Cardiac fibroblast (primary cell): ENCODE data around the gene TRIM23.
A peak's percentile ranks its signal among the peaks of the same experiment; 100 is the strongest.

ENCODE experiments used
- DNase-seq, 2 donors: peaks; one replicate each; pipeline versions ENCODE4 v3.0.0 to v3.0.0-alpha.2; 2010; ENCODE audit warnings: low read depth in 2 of 2
- H3K4me3 ChIP-seq, 2 donors: replicated peaks in 1 of 2; 1 replicate in 1 of 2; 2 replicates in 1 of 2; pipeline ENCODE4 v1.5.1; 2011; ENCODE audit warnings: low read depth in 2 of 2, low read length in 2 of 2, mild to moderate bottlenecking in 2 of 2, moderate library complexity in 1 of 2
- CTCF ChIP-seq: IDR thresholded peaks from one replicate; pipeline ENCODE4 v1.5.1; 2011; ENCODE audit warnings: low read depth, mild to moderate bottlenecking, low read length, inconsistent platforms

The TRIM23 gene

GRCh38 chr5:65647941-65648340 lies 23.8 kb upstream of the TRIM23 start:
- H3K4me3 ChIP-seq, result no peak overlapping the region
- DNase-seq, result no peak

GRCh38 chr5:65646938-65647337 lies 22.8 kb upstream of the TRIM23 start:
- H3K4me3 ChIP-seq, result no peak overlapping the region
- TF ChIP-seq CTCF, result no peak
- no peak for DNase-seq

More at GRCh38 chr5:65647941-65648340, 23.8 kb upstream of the TRIM23 start:
- TF ChIP-seq CTCF, result no peak

- no peak for TF ChIP-seq CTCF
- no peak for DNase-seq
Measured at GRCh38 chr5:65640240-65640639, 16.1 kb upstream of the TRIM23 start.

GRCh38 chr5:65630981-65631380 lies 6.8 kb upstream of the TRIM23 start:
- DNase-seq, result no peak
- TF ChIP-seq CTCF, result no peak

More at GRCh38 chr5:65640240-65640639, 16.1 kb upstream of the TRIM23 start:
- no peak overlapping the region for H3K4me3 ChIP-seq

GRCh38 chr5:65625743-65626142 lies 1.6 kb upstream of the TRIM23 start:
- TF ChIP-seq CTCF, result no peak
- peak in 1 of 2 donors; percentile 6 for DNase-seq
- peak overlapping the region; percentile 82 to 97 for H3K4me3 ChIP-seq

More at GRCh38 chr5:65630981-65631380, 6.8 kb upstream of the TRIM23 start:
- no peak overlapping the region for H3K4me3 ChIP-seq

GRCh38 chr5:65624571-65625555 lies 730 bp upstream of the TRIM23 start, which contains the start of the genes SHLD3 and TRAPPC13:
Gene SHLD3, plus strand, starts transcription at chr5:65625027. Its CDS starts 4,561 bp downstream, at chr5:65629588.
Gene TRAPPC13, plus strand, starts transcription at chr5:65625027. Its CDS starts 34 bp downstream, at chr5:65625061.
- DNase-seq, result peak; percentile 89 to 92
- TF ChIP-seq CTCF, result no peak
- H3K4me3 ChIP-seq, result peak within 1 kb of the TSS; percentile 82 to 97
